NCI-H1417 treated with DMSO at 0.1 percent for 48 hours (cell line): Measurements from ENCODE around the gene GTF2E1.
"Not testable (repeated sequence)": the region's sequence is repeated elsewhere in the genome, so short reads cannot be mapped to it uniquely, and the experiment has no call there.

Experiments used
- DNase-seq: peaks from one replicate; lab custom pipeline; 2025; lab: John Stamatoyannopoulos, UW

The GTF2E1 gene

GRCh38 chr3:120756061-120756460, 13.5 kb downstream of the GTF2E1 start:
- DNase-seq: no peak

DNA sequence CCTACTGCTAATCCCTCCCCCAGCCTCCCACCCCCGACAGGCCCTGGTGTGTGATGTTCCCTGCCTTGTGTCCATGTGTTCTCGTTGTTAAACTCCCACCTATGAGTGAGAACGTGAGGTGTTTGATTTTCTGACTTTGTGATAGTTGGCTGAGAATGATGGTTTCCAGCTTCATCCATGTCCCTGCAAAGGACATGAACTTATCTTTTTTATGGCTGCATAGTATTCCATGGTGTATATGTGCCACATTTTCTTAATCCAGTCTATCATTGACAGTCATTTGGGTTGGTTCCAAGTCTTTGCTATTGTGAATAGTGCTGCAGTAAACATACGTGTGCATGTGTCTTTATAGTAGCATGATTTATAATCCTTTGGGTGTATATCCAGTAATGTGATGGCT, 16.0 kb downstream of the GTF2E1 start:
- not testable (repeated sequence) for DNase-seq

GRCh38 chr3:120762615-120763014, 20.1 kb downstream of the GTF2E1 start:
- DNase-seq: no peak

DNA sequence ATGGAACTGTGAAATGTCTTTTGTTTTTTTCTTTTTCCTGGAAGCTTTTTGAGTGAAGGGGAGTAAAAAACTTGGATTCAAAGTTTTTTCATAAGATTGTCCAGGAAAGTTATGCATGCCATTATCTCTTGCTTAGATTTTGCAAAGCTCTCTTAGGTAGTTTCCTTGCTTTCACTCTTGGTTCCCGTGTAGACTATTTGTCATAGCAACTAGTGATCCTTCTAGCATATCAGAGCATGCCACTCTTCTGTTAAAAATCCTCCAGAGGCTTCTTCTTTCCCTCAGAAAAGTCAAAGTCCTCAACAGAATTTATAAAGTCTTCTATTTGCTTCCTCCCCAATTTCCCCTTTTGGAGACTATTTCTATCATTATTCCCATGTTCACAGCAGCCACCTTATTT, 21.1 kb downstream of the GTF2E1 start:
- DNase-seq: no peak

- DNase-seq: no peak
Measured at GRCh38 chr3:120764206-120764605, 21.7 kb downstream of the GTF2E1 start.

GRCh38 chr3:120765830-120766493, 23.4 kb downstream of the GTF2E1 start:
- DNase-seq: no peak

- DNase-seq: no peak
Measured at GRCh38 chr3:120766576-120766975, 24.0 kb downstream of the GTF2E1 start.

GRCh38 chr3:120767106-120767505, 24.6 kb downstream of the GTF2E1 start:
- no peak for DNase-seq

DNA sequence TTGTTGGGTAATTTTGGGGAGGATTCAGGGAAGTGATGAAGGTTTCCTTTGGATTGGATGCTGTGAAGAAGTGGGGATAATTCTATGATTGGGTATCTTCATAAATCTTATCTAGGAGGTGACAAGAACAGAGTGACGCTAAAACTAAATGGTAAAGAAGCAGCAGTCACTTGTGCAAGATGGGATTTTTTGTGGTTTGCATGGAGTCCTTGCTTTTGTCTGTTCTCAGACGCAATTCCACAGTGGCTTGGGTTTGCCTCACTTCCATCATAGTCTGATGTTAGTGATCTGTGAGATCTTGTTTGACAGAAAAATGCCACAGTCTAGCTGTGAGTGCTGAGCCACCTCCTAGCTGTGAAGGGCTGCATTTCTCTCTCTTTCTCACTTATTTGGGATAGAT, 26.9 kb downstream of the GTF2E1 start:
- no peak for DNase-seq

- DNase-seq: no peak
Measured at GRCh38 chr3:120770891-120771290, 28.3 kb downstream of the GTF2E1 start.

- no peak for DNase-seq
Measured at GRCh38 chr3:120772081-120772480, 29.5 kb downstream of the GTF2E1 start.

DNA sequence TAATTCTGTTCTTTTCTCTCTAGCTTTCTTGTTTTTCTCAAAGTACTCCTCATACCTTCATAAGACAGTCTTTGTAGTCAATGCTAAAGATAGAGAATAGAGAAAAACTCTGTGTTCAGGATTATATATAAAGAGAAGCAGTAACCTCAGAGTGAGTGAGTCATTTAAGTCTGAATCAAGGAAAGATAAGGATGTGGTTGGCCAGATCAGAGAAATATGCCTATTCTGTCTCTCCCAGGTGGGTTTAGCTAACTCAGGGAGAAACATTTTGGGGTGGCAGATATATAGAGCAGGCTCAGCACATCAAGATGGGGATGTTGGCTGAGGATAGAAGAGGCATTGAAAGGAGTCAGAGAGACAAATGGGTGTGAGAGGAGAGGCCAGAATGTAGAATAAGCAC, 31.4 kb downstream of the GTF2E1 start:
- DNase-seq: no peak

- DNase-seq: no peak
Measured at GRCh38 chr3:120775411-120775810, 32.9 kb downstream of the GTF2E1 start.

DNA sequence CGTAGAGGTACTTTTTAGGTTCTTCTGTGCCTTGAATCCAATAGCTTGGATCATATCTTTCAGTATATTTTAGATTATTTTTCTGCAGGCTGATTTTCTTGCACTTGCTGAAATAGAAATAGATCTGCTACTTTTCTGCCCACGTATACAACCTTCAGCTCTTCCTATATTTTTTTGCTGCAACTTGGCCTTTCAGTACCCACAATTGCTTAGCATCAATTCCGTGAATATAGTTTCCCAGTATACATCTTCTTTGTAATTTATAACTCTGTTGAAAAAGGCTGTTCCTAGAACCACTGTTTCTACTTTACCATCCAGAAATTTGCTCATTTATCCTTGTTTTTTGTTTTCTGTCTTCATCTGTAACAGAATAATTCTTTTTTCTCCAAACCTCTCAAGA, 36.2 kb downstream of the GTF2E1 start:
- DNase-seq: no peak

DNA sequence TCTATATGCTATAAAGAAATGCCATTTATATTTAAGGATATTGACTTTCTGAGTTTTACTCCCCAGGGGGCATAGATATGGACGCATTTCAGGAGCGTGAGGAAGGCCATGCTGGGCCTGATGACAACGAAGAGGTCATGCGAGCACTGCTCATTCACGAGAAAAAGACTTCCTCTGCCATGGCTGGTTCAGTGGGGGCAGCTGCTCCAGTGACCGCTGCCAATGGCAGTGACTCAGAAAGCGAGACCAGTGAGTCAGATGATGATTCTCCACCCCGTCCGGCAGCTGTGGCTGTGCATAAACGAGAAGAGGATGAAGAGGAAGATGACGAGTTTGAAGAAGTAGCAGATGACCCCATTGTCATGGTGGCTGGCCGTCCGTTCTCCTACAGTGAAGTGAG, 38.4 kb downstream of the GTF2E1 start:
- DNase-seq: no peak

- DNase-seq: not testable (repeated sequence)
Measured at GRCh38 chr3:120785832-120786231, 43.3 kb downstream of the GTF2E1 start.

- no peak for DNase-seq
Measured at GRCh38 chr3:120791010-120791409, 48.5 kb downstream of the GTF2E1 start.

- no peak for DNase-seq
Measured at GRCh38 chr3:120791913-120792312, 49.4 kb downstream of the GTF2E1 start.

- no peak for DNase-seq
Measured at GRCh38 chr3:120793601-120794000, 51.1 kb downstream of the GTF2E1 start.

- DNase-seq: no peak
Measured at GRCh38 chr3:120795017-120795648, 52.6 kb downstream of the GTF2E1 start.

DNA sequence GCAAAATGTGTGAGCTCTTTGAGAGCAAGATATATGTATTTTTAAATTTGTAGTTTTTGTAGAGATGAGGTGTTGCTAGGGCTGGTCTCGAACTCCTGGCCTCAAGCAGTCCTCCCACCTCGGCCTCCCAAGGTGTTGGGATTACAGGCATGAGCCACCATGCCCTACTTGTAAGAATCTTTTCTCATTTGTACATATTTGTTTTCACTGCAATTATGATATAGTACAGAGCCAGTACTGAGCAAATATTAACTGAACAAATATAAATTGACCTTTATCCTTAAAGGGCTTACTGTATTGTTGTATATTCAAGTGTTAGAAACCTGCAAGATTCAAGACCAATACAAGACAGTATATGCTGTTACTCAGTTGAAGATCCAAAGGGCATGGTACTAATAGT, 53.4 kb downstream of the GTF2E1 start:
- DNase-seq: no peak

GRCh38 chr3:120796976-120797375, 54.4 kb downstream of the GTF2E1 start:
- DNase-seq: no peak

DNA sequence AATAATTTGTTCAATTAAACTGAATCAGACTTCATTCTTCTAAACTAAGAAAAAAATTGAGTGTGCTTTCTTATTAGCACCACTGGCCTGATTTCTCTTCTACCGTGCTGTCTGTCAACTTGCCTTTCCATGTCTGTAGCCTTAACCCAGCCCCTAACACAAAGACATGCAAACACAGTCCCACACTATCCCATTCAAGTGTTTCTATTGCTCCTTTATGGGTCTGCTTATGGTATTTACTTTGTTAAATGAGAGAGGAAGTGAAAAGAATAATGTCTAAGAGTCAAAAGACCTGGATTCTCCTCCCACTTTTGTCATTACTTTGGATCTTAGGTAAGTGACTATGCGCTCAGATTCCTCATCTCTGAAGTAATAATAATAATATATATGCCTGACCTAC, 55.3 kb downstream of the GTF2E1 start:
- no peak for DNase-seq

DNA sequence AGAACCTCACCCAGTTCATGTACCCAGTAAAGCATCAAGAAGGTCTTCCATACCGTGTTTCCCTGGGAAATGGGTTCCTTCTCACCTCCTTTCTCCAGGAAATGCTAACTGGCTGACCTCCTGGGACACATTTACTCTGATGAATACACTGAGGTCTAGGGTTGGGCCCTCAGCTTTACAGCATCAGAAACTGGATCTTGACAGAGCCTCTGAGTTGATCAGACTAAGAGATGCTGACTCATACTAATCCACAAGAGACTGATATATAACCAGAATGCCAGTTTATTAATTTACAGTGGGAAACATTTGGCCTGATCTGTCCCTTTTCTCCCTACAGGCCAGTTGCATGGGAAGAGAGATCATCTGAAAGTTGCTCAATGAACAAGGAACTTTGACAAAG, 55.8 kb downstream of the GTF2E1 start:
- no peak for DNase-seq
